IMR-90 (cell line): Measurements from ENCODE around the gene OTUB2. TPM values are rescaled to one million over a fixed set of nuclear protein-coding genes. Genes with fewer than 3 reads are reported as not detected.

Experiments
- ATAC-seq: fragments of 200-7000 bp; cut with Tn5 transposase; 2 replicates; pipeline ENCODE4 v1.9.1; 2020; ENCODE audit warnings: low read depth, mild to moderate bottlenecking, moderate library complexity
- Bru-seq: library from RNA; stranded (reverse); fragments of 400-500 nt; gene quantifications from one replicate; lab custom pipeline; 2021; lab: Mats Ljungman, UMichigan
- BruChase-seq, 2 experiments: library from RNA; stranded (reverse); fragments of 400-500 nt; gene quantifications; one replicate each; lab custom pipeline; 2021; lab: Mats Ljungman, UMichigan
- BruUV-seq: library from RNA; stranded (reverse); fragments of 400-500 nt; replicated peaks from 2 replicates; lab custom pipeline; 2021; lab: Mats Ljungman, UMichigan
- CTCF ChIA-PET: fragments of 300-600 bp; formaldehyde crosslinking; extraction: SDS; loops from one replicate; lab custom pipeline; 2021; ENCODE audit warnings: antibody characterized with exemption; lab: Yijun Ruan, JAX
- POLR2A ChIA-PET: fragments of 300-600 bp; sonication (Branson Sonifier 250); formaldehyde crosslinking; loops from one replicate; lab custom pipeline; 2022; ENCODE audit warnings: antibody characterized with exemption; ENCODE audit not compliant: unreplicated experiment; lab: Charles Lee
- DNase-seq: peaks from one replicate; pipeline ENCODE4 v3.0.0; 2013
- H2AFZ ChIP-seq: replicated peaks from 2 replicates; pipeline ENCODE3; 2013; ENCODE audit warnings: low read length, mild to moderate bottlenecking; ENCODE audit not compliant: poor library complexity
- H2AK5ac ChIP-seq: 2 replicates; pipeline ENCODE4 v1.6.1; 2013; ENCODE audit warnings: low read depth, low read length, inconsistent platforms
- H2AK9ac ChIP-seq: replicated peaks from 2 replicates; pipeline ENCODE3; 2013; ENCODE audit warnings: mild to moderate bottlenecking, low read depth, low read length, moderate library complexity; ENCODE audit not compliant: poor library complexity
- H2BK120ac ChIP-seq: 2 replicates; pipeline ENCODE4 v1.6.1; 2013; ENCODE audit warnings: low read depth, low read length, inconsistent platforms
- H2BK15ac ChIP-seq: 3 replicates; pipeline ENCODE4 v1.6.1; 2013; ENCODE audit warnings: low read depth, low read length, inconsistent platforms
- H2BK20ac ChIP-seq: 2 replicates; pipeline ENCODE4 v1.6.1; 2013; ENCODE audit warnings: low read depth, mild to moderate bottlenecking, inconsistent platforms, low read length, moderate library complexity
- H2BK5ac ChIP-seq: 2 replicates; pipeline ENCODE4 v1.6.1; 2013; ENCODE audit warnings: mild to moderate bottlenecking, low read depth, low read length, inconsistent platforms; ENCODE audit not compliant: poor library complexity, severe bottlenecking
- H3K14ac ChIP-seq: replicated peaks from 2 replicates; pipeline ENCODE4 v1.6.1; 2013; ENCODE audit warnings: low read depth, low read length, inconsistent platforms
- H3K18ac ChIP-seq: 2 replicates; pipeline ENCODE4 v1.6.1; 2013; ENCODE audit warnings: low read depth, low read length, control low read depth
- H3K23ac ChIP-seq: 2 replicates; pipeline ENCODE4 v1.6.1; 2013; ENCODE audit warnings: low read depth, low read length, inconsistent platforms
- H3K27ac ChIP-seq: 2 replicates; pipeline ENCODE4 v1.5.1; 2013; ENCODE audit warnings: mild to moderate bottlenecking, control low read depth, low read length; ENCODE audit not compliant: insufficient read depth
- H3K27me3 ChIP-seq: 2 replicates; pipeline ENCODE4 v1.6.1; 2013; ENCODE audit warnings: low read length; ENCODE audit not compliant: control insufficient read depth, insufficient read depth
- H3K36me3 ChIP-seq: 2 replicates; pipeline ENCODE4 v1.6.1; 2013; ENCODE audit warnings: low read length, mixed read lengths; ENCODE audit not compliant: control insufficient read depth, insufficient read depth
- H3K4ac ChIP-seq: 2 replicates; pipeline ENCODE4 v1.6.1; 2013; ENCODE audit warnings: low read depth, low read length, inconsistent platforms
- H3K4me1 ChIP-seq: 2 replicates; pipeline ENCODE4 v1.6.1; 2013; ENCODE audit warnings: low read length, mixed read lengths; ENCODE audit not compliant: control insufficient read depth, insufficient read depth
- H3K4me2 ChIP-seq: 2 replicates; pipeline ENCODE4 v1.6.1; 2013; ENCODE audit warnings: low read depth, mild to moderate bottlenecking, control low read depth, low read length, moderate library complexity
- H3K4me3 ChIP-seq: 2 replicates; pipeline ENCODE4 v1.5.1; 2013; ENCODE audit warnings: low read depth, mild to moderate bottlenecking, control low read depth, low read length, moderate library complexity; ENCODE audit not compliant: insufficient read depth
- H3K56ac ChIP-seq: 2 replicates; pipeline ENCODE4 v1.6.1; 2013; ENCODE audit warnings: low read length, inconsistent platforms; ENCODE audit not compliant: insufficient read depth; ENCODE audit errors: extremely low read depth
- H3K79me1 ChIP-seq, 2 experiments: 2 replicates each; pipeline ENCODE4 v1.6.1; 2013; ENCODE audit warnings: low read length in 2 of 2, inconsistent platforms in 1 of 2, low read depth in 1 of 2
- H3K9ac ChIP-seq: 2 replicates; pipeline ENCODE4 v1.6.1; 2013; ENCODE audit warnings: low read depth, low read length, control low read depth
- H3K9me1 ChIP-seq: 2 replicates; pipeline ENCODE4 v1.6.1; 2013; ENCODE audit warnings: low read length, inconsistent platforms; ENCODE audit not compliant: insufficient read depth
- H3K9me3 ChIP-seq: 2 replicates; pipeline ENCODE4 v1.6.1; 2013; ENCODE audit warnings: low read length; ENCODE audit not compliant: control insufficient read depth, insufficient read depth
- H4K20me1 ChIP-seq: 2 replicates; pipeline ENCODE4 v1.6.1; 2013; ENCODE audit warnings: low read length, inconsistent platforms; ENCODE audit not compliant: insufficient read depth
- H4K5ac ChIP-seq: 2 replicates; pipeline ENCODE4 v1.6.1; 2013; ENCODE audit warnings: mild to moderate bottlenecking, low read depth, low read length, control low read depth
- H4K8ac ChIP-seq, 2 experiments: 2 replicates each; pipeline ENCODE4 v1.6.1; 2013; ENCODE audit warnings: low read depth in 2 of 2, low read length in 2 of 2, control low read depth in 1 of 2, inconsistent platforms in 1 of 2
- H4K91ac ChIP-seq: 2 replicates; pipeline ENCODE4 v1.6.1; 2013; ENCODE audit warnings: low read depth, low read length, inconsistent platforms; ENCODE audit not compliant: insufficient read depth
- BHLHE40 ChIP-seq: fragments of 150-350 bp; IDR thresholded peaks from 2 replicates; pipeline ENCODE4 v1.6.1; 2016; ENCODE audit warnings: mild to moderate bottlenecking, low read depth, low read length
- ELK1 ChIP-seq: fragments of 150-350 bp; IDR thresholded peaks from 2 replicates; pipeline ENCODE4 v1.6.1; 2016; ENCODE audit warnings: low read depth, mild to moderate bottlenecking, low read length, moderate library complexity, borderline replicate concordance
- MAZ ChIP-seq: IDR thresholded peaks from 2 replicates; pipeline ENCODE4 v1.6.1; 2012; ENCODE audit warnings: low read depth, mild to moderate bottlenecking, low read length, improper control_type of control experiment, moderate library complexity, borderline replicate concordance
- POLR2A ChIP-seq: IDR thresholded peaks from 2 replicates; pipeline ENCODE4 v1.6.1; 2012; ENCODE audit warnings: mild to moderate bottlenecking, low read depth, low read length
- RFX5 ChIP-seq: IDR thresholded peaks from 2 replicates; pipeline ENCODE4 v1.8.0; 2012; ENCODE audit warnings: low read depth, mild to moderate bottlenecking, low read length, moderate library complexity
- USF2 ChIP-seq: fragments of 150-350 bp; IDR thresholded peaks from 2 replicates; pipeline ENCODE4 v1.6.1; 2017; ENCODE audit warnings: mild to moderate bottlenecking, antibody characterized with exemption, low read length, low read depth
- WGBS, 2 experiments: methylation state at CpG; one replicate each; pipeline versions ENCODE4 v1.1.5 to v1.1.7; 2013; ENCODE audit warnings: missing lambda C conversion rate in 2 of 2; ENCODE audit not compliant: insufficient read length in 1 of 2; ENCODE audit errors: extremely low coverage in 2 of 2; 5-methylcytosine and 5-hydroxymethylcytosine counted together
- dilution Hi-C: fragments of 300-500 bp; cut with HindIII; formaldehyde crosslinking; loops from one replicate; pipeline ENCODE4 v1.14.3; 2018; ENCODE audit warnings: low sequenced_read_pairs; ENCODE audit not compliant: unreplicated experiment
- in situ Hi-C: fragments of 300-500 bp; cut with MboI; formaldehyde crosslinking; loops from 3 replicates; pipeline ENCODE4 v1.14.3; 2019; ENCODE audit warnings: low sequenced_read_pairs, inconsistent platforms, mixed read lengths
- intact Hi-C: fragments of 100-400 bp; cut with micrococcal nuclease; formaldehyde crosslinking; loops from 2 replicates; pipeline ENCODE4 v1.10.0; 2022
- long read RNA-seq: library from polyadenylated mRNA; unstranded; transcript quantifications from one replicate; pipeline ENCODE4 v2.0.0, GENCODE V29; 2021; ENCODE audit not compliant: unreplicated experiment
- polyA plus RNA-seq, 3 experiments: library from polyadenylated mRNA; depleted of rRNA; stranded (reverse); fragments of >200 nt; gene quantifications; 2 replicates each; pipeline ENCODE4 v1.2.3, GENCODE V29; 2012; ENCODE audit warnings: low replicate concordance in 1 of 3
- total RNA-seq: library from RNA; depleted of rRNA; stranded (reverse); fragments of >200 nt; gene quantifications from 2 replicates; pipeline ENCODE4 v1.2.3, GENCODE V29; 2012; rRNA removed

The OTUB2 gene
- 2.2 and 2.5 TPM in 2 replicates for total RNA-seq
- 1.0 and 1.1 TPM in 2 replicates for polyA plus RNA-seq (2012; rRNA removed)
- polyA plus RNA-seq (2012; cell fraction: cytosol; rRNA removed): 0.50 and 0.87 TPM in 2 replicates
- polyA plus RNA-seq (2012; cell fraction: nucleus; rRNA removed; ENCODE audit: low replicate concordance): 0.95 and 1.3 TPM in 2 replicates
- Bru-seq, nascent RNA: percentile 34 among the genes with signal in this experiment
- percentile 28 among the genes with signal in this experiment for BruChase-seq, experiment 1, labeled RNA remaining after a 6-hour chase
- BruChase-seq, experiment 2, labeled RNA remaining after a 2-hour chase: percentile 34 among the genes with signal in this experiment
- long read RNA-seq, partial matches to known transcripts: 0 of 1 reads
- long read RNA-seq, other reads (novel, unspliced or antisense): 1 of 1 reads

- H4K91ac ChIP-seq: no peak within 1 kb of the TSS
- no peak within 1 kb of the TSS for H2BK120ac ChIP-seq
- H3K9me3 ChIP-seq: no peaks in the 10 kb centered on the region
- H3K79me1 ChIP-seq: 0 out of 4 replicates have a peak, but pooled peaks cover 0 to 4% of the 10 kb centered on the region in 2 experiments
- BruUV-seq: no TSS peak
- TF ChIP-seq ELK1: no peak
- peak; percentile 58; the same call in 1 of the 2 replicates for TF ChIP-seq BHLHE40
- TF ChIP-seq MAZ: peak; percentile 14; the same call in 1 of the 2 replicates
- peak; percentile 81 for TF ChIP-seq USF2
- TF ChIP-seq RFX5: no peak
- TF ChIP-seq POLR2A: no peak
- no peak within 1 kb of the TSS for H3K23ac ChIP-seq
- no peak within 1 kb of the TSS for H3K56ac ChIP-seq
- no peak within 1 kb of the TSS for H2BK15ac ChIP-seq
- peak within 1 kb of the TSS; percentile 60 for H3K4me3 ChIP-seq
- ChIA-PET POLR2A (interaction anchor here (0.9 kb wide), 1 partner anchor 55 kb away, joined by 3 read pairs; the partner anchor contains the start of gene IFI27L1), CTCF (interaction anchor here (0.9 to 1.4 kb wide), 4 partner anchors 10 to 111 kb away, joined by 3 to 10 read pairs (median 3); no protein-coding TSS in a partner anchor)
- no peak within 1 kb of the TSS for H3K27ac ChIP-seq
- intact Hi-C loops (no loop called here), dilution Hi-C loops (no loop called here), in situ Hi-C loops (no loop called here)
- no peak within 1 kb of the TSS for H4K5ac ChIP-seq
- 0 out of 2 replicates have a peak within 1 kb of the TSS, but pooled peaks have one; percentile 11 for H2AK5ac ChIP-seq
- no peak within 1 kb of the TSS for H2BK5ac ChIP-seq
- no peaks in the 10 kb centered on the region for H3K36me3 ChIP-seq
- H2AFZ ChIP-seq: peak within 1 kb of the TSS; percentile 90
- peak within 1 kb of the TSS; percentile 69 for H3K4me2 ChIP-seq
- H2BK20ac ChIP-seq: no peak within 1 kb of the TSS
- ATAC-seq: peak; percentile 100
- DNase-seq: peak; percentile 98
- 0 out of 2 replicates have a peak, but pooled peaks cover 5% of the 10 kb centered on the region for H3K9me1 ChIP-seq
- peak within 1 kb of the TSS in 1 of 2 experiments; percentile 71; a peak in 1 of 4 replicates for H4K8ac ChIP-seq
- no peak within 1 kb of the TSS for H3K14ac ChIP-seq
- H3K9ac ChIP-seq: peak within 1 kb of the TSS; percentile 29; the same call in 1 of the 2 replicates
- H3K18ac ChIP-seq: no peak within 1 kb of the TSS
- no peaks in the 10 kb centered on the region for H4K20me1 ChIP-seq
- H3K27me3 ChIP-seq: no peaks in the 10 kb centered on the region; the same call in 1 of the 2 replicates
- peak within 1 kb of the TSS; percentile 69 for H2AK9ac ChIP-seq
- H3K4ac ChIP-seq: no peak within 1 kb of the TSS; the same call in 1 of the 2 replicates
- WGBS, 2 experiments: 3% methylated on average over 18 of the region's 74 CpGs; no CpG with 5 or more reads in 1 of the 2 experiments
- no peaks in the 10 kb centered on the region; the same call in 1 of the 2 replicates for H3K4me1 ChIP-seq
Observed at GRCh38 chr14:94026173-94026888, at the start of gene OTUB2. OTUB2 (plus strand) TSS chr14:94026340; CDS start chr14:94026538, 198 bp downstream.
